Measurements from ENCODE around the gene JMJD4.

The JMJD4 gene

DNA sequence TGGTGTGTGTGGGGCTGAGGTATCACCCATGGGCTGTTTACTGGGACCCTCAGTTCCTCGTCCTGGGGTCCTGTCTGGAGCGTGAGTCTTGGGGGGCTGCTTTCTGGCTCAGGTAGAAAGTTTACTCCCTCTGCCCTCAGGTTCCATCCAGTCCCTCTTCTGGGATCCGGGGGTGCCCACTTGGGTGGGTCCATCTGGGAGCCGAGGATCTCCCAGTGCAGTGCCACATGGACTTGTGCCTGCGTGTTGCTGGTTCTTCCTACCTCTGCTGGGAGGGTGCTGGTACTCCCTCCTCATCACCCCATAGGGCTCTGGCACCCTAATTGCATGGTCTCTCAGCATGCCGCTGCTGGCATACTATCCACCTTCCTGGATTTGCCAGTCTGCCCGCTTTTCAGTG, 14.1 kb upstream of the JMJD4 start:
- TF ChIP-seq FOXP2 (optimal IDR thresholded peaks at IDR 0.05; ENCODE audit: control extremely low read depth, extremely low read length, insufficient read depth) (no peak), POLR2AphosphoS5 (IDR thresholded peaks at IDR 0.05; ENCODE audit: borderline replicate concordance, low read depth, low read length) (no peak), EZH2 (IDR thresholded peaks at IDR 0.05) (no peak)
- no peak overlapping the region for H3K27ac ChIP-seq
- H3K9ac ChIP-seq (ENCODE audit: insufficient read length) = no peak overlapping the region
- H3K4me3 ChIP-seq = no peak overlapping the region
- no peak for DNase-seq (ENCODE audit: low read depth, low spot score)
- H3K9me3 ChIP-seq (ENCODE audit: low read depth, low read length) = no peaks in the 10 kb centered on the region
- peaks cover 11% of the 10 kb centered on the region; the same call in 1 of the 2 replicates for H3K36me3 ChIP-seq (ENCODE audit: insufficient read depth, low read length)

GRCh38 chr1:227748496-227749182, 13.5 kb upstream of the JMJD4 start:
- no peak overlapping the region for H3K27ac ChIP-seq
- H3K36me3 ChIP-seq (ENCODE audit: insufficient read depth, low read length) = peaks cover 11% of the 10 kb centered on the region; the same call in 1 of the 2 replicates
- TF ChIP-seq EZH2 (IDR thresholded peaks at IDR 0.05) (no peak), FOXP2 (optimal IDR thresholded peaks at IDR 0.05; ENCODE audit: control extremely low read depth, extremely low read length, insufficient read depth) (no peak), POLR2AphosphoS5 (IDR thresholded peaks at IDR 0.05; ENCODE audit: borderline replicate concordance, low read depth, low read length) (no peak)

GRCh38 chr1:227747948-227748495, 12.9 kb upstream of the JMJD4 start:
- no peak overlapping the region for H3K9ac ChIP-seq (ENCODE audit: insufficient read length)
- peaks cover 11% of the 10 kb centered on the region; the same call in 1 of the 2 replicates for H3K36me3 ChIP-seq (ENCODE audit: insufficient read depth, low read length)
- H3K27ac ChIP-seq = no peak overlapping the region
- H3K9me3 ChIP-seq (ENCODE audit: low read depth, low read length) = no peaks in the 10 kb centered on the region
- TF ChIP-seq POLR2AphosphoS5 (IDR thresholded peaks at IDR 0.05; ENCODE audit: borderline replicate concordance, low read depth, low read length) = no peak
- no peak for TF ChIP-seq FOXP2 (optimal IDR thresholded peaks at IDR 0.05; ENCODE audit: control extremely low read depth, extremely low read length, insufficient read depth)
- TF ChIP-seq EZH2 (IDR thresholded peaks at IDR 0.05) = no peak
- H3K4me3 ChIP-seq = no peak overlapping the region
- no peak for DNase-seq (ENCODE audit: low read depth, low spot score)

More at GRCh38 chr1:227748496-227749182, 13.5 kb upstream of the JMJD4 start:
- no peak for DNase-seq (ENCODE audit: low read depth, low spot score)
- H3K9ac ChIP-seq (ENCODE audit: insufficient read length) = no peak overlapping the region
- no peak overlapping the region for H3K4me3 ChIP-seq
- H3K9me3 ChIP-seq (ENCODE audit: low read depth, low read length) = no peaks in the 10 kb centered on the region

- Histone ChIP-seq H3K4me3 (no peak overlapping the region), H3K9me3 (ENCODE audit: low read depth, low read length) (no peaks in the 10 kb centered on the region), H3K36me3 (ENCODE audit: insufficient read depth, low read length) (peaks cover 11% of the 10 kb centered on the region; the same call in 1 of the 2 replicates), H3K27ac (no peak overlapping the region), H3K9ac (ENCODE audit: insufficient read length) (no peak overlapping the region)
- no peak for DNase-seq (ENCODE audit: low read depth, low spot score)
- TF ChIP-seq EZH2 (IDR thresholded peaks at IDR 0.05) = no peak
- no peak for TF ChIP-seq FOXP2 (optimal IDR thresholded peaks at IDR 0.05; ENCODE audit: control extremely low read depth, extremely low read length, insufficient read depth)
- no peak for TF ChIP-seq POLR2AphosphoS5 (IDR thresholded peaks at IDR 0.05; ENCODE audit: borderline replicate concordance, low read depth, low read length)
These were observed 12.3 kb upstream of the JMJD4 start for GRCh38 chr1:227747382-227747781.

- DNase-seq (ENCODE audit: low read depth, low spot score) = no peak
- Histone ChIP-seq H3K27ac (no peak overlapping the region), H3K9me3 (ENCODE audit: low read depth, low read length) (no peaks in the 10 kb centered on the region), H3K9ac (ENCODE audit: insufficient read length) (no peak overlapping the region), H3K4me3 (no peak overlapping the region), H3K36me3 (ENCODE audit: insufficient read depth, low read length) (peaks cover 11% of the 10 kb centered on the region; the same call in 1 of the 2 replicates)
- TF ChIP-seq EZH2 (IDR thresholded peaks at IDR 0.05) (no peak), FOXP2 (optimal IDR thresholded peaks at IDR 0.05; ENCODE audit: control extremely low read depth, extremely low read length, insufficient read depth) (no peak), POLR2AphosphoS5 (IDR thresholded peaks at IDR 0.05; ENCODE audit: borderline replicate concordance, low read depth, low read length) (no peak)
These were observed 11.6 kb upstream of the JMJD4 start for GRCh38 chr1:227746676-227747075.

DNA sequence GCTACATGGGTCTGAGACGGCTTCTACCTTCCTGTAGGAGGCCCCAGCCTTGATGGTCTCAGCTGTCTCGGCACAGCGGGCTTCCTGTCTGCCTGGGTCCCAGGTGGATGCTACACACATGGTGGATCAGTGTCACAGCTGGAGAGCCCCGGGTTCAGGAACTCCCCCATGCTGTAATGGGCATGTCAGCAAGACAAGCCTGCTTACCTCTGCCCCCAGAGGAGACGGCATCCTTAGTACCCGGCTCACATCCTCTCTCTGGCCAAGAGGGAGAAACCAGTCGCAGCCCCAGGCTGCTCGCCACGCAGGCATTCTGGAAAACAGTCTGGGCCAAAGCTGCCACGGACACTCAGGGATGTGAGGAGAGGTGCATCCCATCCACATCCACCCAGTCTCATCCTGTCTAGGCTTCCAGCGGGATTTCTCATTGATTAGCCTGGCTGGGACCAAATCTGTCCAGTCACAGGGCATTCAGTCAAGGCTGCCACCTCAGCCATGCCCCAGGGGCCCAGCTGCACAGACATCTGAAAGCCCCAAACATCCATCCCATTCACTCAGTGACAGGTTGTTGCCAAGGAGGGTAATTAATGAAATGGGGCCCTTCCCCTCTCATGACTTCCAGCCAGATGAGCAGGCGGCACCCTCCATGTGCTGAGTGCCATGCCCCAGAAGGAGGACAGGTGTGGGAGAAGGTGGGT, 10.6 kb upstream of the JMJD4 start:
- H3K9ac ChIP-seq (ENCODE audit: insufficient read length) = no peak overlapping the region
- no peaks in the 10 kb centered on the region for H3K9me3 ChIP-seq (ENCODE audit: low read depth, low read length)
- no peak for TF ChIP-seq EZH2 (IDR thresholded peaks at IDR 0.05)
- no peak for TF ChIP-seq FOXP2 (optimal IDR thresholded peaks at IDR 0.05; ENCODE audit: control extremely low read depth, extremely low read length, insufficient read depth)
- TF ChIP-seq POLR2AphosphoS5 (IDR thresholded peaks at IDR 0.05; ENCODE audit: borderline replicate concordance, low read depth, low read length) = no peak
- H3K4me3 ChIP-seq = no peak overlapping the region
- DNase-seq (ENCODE audit: low read depth, low spot score) = no peak
- peaks cover 11% of the 10 kb centered on the region; the same call in 1 of the 2 replicates for H3K36me3 ChIP-seq (ENCODE audit: insufficient read depth, low read length)
- H3K27ac ChIP-seq = no peak overlapping the region

DNA sequence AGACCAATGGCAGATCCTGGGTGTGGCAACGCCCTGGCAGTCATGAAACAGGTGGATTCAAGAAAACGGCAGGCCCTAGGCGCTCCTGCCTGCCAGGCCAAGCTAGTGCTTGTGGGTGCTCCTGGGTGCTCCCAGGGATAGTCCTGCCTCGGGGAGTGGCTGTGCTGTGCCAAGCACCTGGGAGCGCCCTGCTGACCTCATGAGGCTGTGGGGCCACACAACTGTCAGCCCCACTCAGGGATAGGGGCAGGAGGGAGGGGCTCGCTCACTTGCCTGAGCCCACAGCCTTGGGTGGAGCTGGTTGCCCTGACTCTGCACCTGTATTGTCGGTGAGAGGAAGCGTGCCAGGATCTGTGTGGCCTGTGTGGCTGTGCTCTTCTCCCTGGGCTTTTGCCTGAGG, 9.6 kb upstream of the JMJD4 start:
- DNase-seq (ENCODE audit: low read depth, low spot score) = no peak
- no peak for TF ChIP-seq POLR2AphosphoS5 (IDR thresholded peaks at IDR 0.05; ENCODE audit: borderline replicate concordance, low read depth, low read length)
- no peak for TF ChIP-seq EZH2 (IDR thresholded peaks at IDR 0.05)
- TF ChIP-seq FOXP2 (optimal IDR thresholded peaks at IDR 0.05; ENCODE audit: control extremely low read depth, extremely low read length, insufficient read depth) = no peak
- Histone ChIP-seq H3K9me3 (ENCODE audit: low read depth, low read length) (no peaks in the 10 kb centered on the region), H3K9ac (ENCODE audit: insufficient read length) (no peak overlapping the region), H3K4me3 (no peak overlapping the region), H3K27ac (no peak overlapping the region), H3K36me3 (ENCODE audit: insufficient read depth, low read length) (peaks cover 11% of the 10 kb centered on the region; the same call in 1 of the 2 replicates)

Data from SK-N-MC (cell line).